GM10847 (cell line): ENCODE measurements around the gene PCDHB15.

ENCODE experiments used
- POLR2A ChIP-seq: IDR thresholded peaks from 2 replicates; pipeline ENCODE4 v1.6.1; 2011; ENCODE audit not compliant: insufficient read length; ENCODE audit errors: extremely low read depth

Gene PCDHB15

GRCh38 chr5:141272906-141273305 is 27.7 kb downstream of the PCDHB15 start:
- TF ChIP-seq POLR2A: no peak

GRCh38 chr5:141298376-141298775 is 53.2 kb downstream of the PCDHB15 start:
- no peak for TF ChIP-seq POLR2A
